Endodermal cell (in vitro differentiated cells): ENCODE data around the gene RABGEF1. TPM values are rescaled to one million over a fixed set of nuclear protein-coding genes. Genes with fewer than 3 reads are reported as not detected.
"Not testable (repeated sequence)": the region's sequence is repeated elsewhere in the genome, so short reads cannot be mapped to it uniquely, and the experiment has no call there.

ENCODE experiments used
- DNase-seq: peaks from one replicate; pipeline ENCODE4 v3.0.0-alpha.2; 2017
- H3K27ac ChIP-seq: 2 replicates; pipeline ENCODE4 v1.5.1; 2013; ENCODE audit warnings: mild to moderate bottlenecking, low read depth, low read length, moderate library complexity
- H3K27me3 ChIP-seq: 2 replicates; pipeline ENCODE4 v1.6.1; 2013; ENCODE audit warnings: mild to moderate bottlenecking, low read length, moderate library complexity; ENCODE audit not compliant: insufficient read depth, control insufficient read depth, poor library complexity, severe bottlenecking
- H3K36me3 ChIP-seq: 2 replicates; pipeline ENCODE4 v1.7.0; 2013; ENCODE audit warnings: mild to moderate bottlenecking, low read length, moderate library complexity; ENCODE audit not compliant: control insufficient read depth, insufficient read depth
- H3K4me1 ChIP-seq: one replicate; pipeline ENCODE4 v1.7.0; 2013; ENCODE audit warnings: low read length; ENCODE audit not compliant: control insufficient read depth, insufficient read depth
- H3K4me3 ChIP-seq: 2 replicates; pipeline ENCODE4 v1.5.1; 2013; ENCODE audit warnings: mild to moderate bottlenecking, low read length, moderate library complexity
- H3K9ac ChIP-seq: 2 replicates; pipeline ENCODE4 v1.6.1; 2013; ENCODE audit warnings: mild to moderate bottlenecking, low read length, moderate library complexity; ENCODE audit not compliant: poor library complexity, severe bottlenecking; ENCODE audit errors: extremely low read depth
- H3K9me3 ChIP-seq: 2 replicates; pipeline ENCODE4 v1.6.1; 2013; ENCODE audit warnings: mild to moderate bottlenecking, low read length, moderate library complexity; ENCODE audit not compliant: control insufficient read depth
- H3K27ac Mint-ChIP-seq: 2 replicates; pipeline ENCODE4 v1.8.0; 2020; ENCODE audit warnings: mixed read lengths
- H3K27me3 Mint-ChIP-seq: 2 replicates; pipeline ENCODE4 v1.8.0; 2021; ENCODE audit warnings: mild to moderate bottlenecking, mixed read lengths; ENCODE audit not compliant: insufficient read depth
- H3K36me3 Mint-ChIP-seq: 2 replicates; pipeline ENCODE4 v1.8.0; 2020; ENCODE audit warnings: low read depth, mixed read lengths
- H3K4me1 Mint-ChIP-seq: 2 replicates; pipeline ENCODE4 v1.8.0; 2020; ENCODE audit warnings: mixed read lengths
- H3K4me3 Mint-ChIP-seq: 2 replicates; pipeline ENCODE4 v1.8.0; 2020; ENCODE audit warnings: mild to moderate bottlenecking, moderate library complexity, mixed read lengths
- H3K9me3 Mint-ChIP-seq: 2 replicates; pipeline ENCODE4 v1.8.0; 2020; ENCODE audit warnings: mild to moderate bottlenecking, mixed read lengths
- WGBS, 2 experiments: methylation state at CpG; one replicate each; pipeline versions ENCODE4 v1.1.5 to v1.1.7; 2013; ENCODE audit warnings: missing lambda C conversion rate in 2 of 2, mixed read lengths in 1 of 2; ENCODE audit not compliant: insufficient coverage in 1 of 2, insufficient read length in 1 of 2; 5-methylcytosine and 5-hydroxymethylcytosine counted together
- total RNA-seq, 2 donors: library from RNA; stranded (reverse); fragmentation: NEBNext Ultra II Directional in 1 of 2; extraction: Animal tissue kit (Norgen Biotek cat#: 25700) in 1 of 2; gene quantifications; 2 replicates in 1 of 2; 3 replicates in 1 of 2; pipeline ENCODE4 v1.2.1, GENCODE V29; 2021
- TF ChIP-seq, protein P1 (sequence below): fragments of 200-600 bp; sonication (generic); conservative IDR thresholded peaks from 2 replicates; pipeline ENCODE4 v1.5.0; 2021; ENCODE audit warnings: antibody characterized with exemption, mild to moderate bottlenecking

Gene RABGEF1
- total RNA-seq, 2 donors from 2014 or later: 22.7 to 26.7 TPM

DNA sequence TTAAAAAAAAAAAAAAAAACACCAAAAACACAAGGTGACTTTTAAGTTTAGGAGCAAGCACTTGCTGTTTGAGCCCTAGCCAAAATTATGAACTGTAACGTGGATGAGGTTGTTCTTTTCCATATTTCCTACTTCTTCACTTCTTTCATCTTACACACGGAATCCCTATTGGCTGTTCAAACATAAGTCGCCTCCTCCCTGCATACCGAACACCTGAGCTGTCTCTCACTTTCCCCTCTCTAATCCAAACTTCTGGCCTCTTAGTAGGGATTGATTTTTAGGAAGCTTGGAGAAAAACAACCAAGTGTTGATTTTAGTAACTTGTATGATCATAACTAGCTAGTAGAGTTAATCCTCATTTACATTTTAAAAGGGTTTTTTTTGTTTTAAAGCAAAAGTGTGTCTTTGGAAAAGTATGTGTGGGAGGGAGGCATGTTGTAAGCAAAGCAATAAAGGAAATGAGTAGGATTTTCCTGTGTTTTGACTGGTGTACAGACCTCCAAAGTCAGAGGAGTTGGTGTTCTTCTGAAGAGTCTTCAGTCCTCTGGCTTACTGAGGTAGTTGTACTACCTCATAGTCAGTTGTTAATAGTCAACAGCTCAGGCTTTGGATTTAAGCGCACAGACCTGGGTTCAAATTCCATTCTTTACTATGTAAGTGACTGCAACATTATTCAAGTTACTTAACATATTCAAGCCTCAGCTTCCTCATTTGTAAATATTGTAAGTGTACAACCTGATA, 39.3 kb downstream of the RABGEF1 start:
- DNase-seq: no peak
- peak overlapping the region; percentile 10 for H3K27ac Mint-ChIP-seq
- Histone ChIP-seq H3K9me3 (no peaks in the 10 kb centered on the region), H3K4me1 (peaks cover 26% of the 10 kb centered on the region), H3K4me3 (peak overlapping the region; percentile 6), H3K27ac (no peak overlapping the region), H3K36me3 (peaks cover 68% of the 10 kb centered on the region), H3K27me3 (no peaks in the 10 kb centered on the region), H3K9ac (no peak overlapping the region)
- 85 to 100% methylated on average over 2 to 5 of the region's 5 CpGs for WGBS, 2 experiments
- H3K36me3 Mint-ChIP-seq: peaks cover 58% of the 10 kb centered on the region
- TF ChIP-seq, protein P1, sequence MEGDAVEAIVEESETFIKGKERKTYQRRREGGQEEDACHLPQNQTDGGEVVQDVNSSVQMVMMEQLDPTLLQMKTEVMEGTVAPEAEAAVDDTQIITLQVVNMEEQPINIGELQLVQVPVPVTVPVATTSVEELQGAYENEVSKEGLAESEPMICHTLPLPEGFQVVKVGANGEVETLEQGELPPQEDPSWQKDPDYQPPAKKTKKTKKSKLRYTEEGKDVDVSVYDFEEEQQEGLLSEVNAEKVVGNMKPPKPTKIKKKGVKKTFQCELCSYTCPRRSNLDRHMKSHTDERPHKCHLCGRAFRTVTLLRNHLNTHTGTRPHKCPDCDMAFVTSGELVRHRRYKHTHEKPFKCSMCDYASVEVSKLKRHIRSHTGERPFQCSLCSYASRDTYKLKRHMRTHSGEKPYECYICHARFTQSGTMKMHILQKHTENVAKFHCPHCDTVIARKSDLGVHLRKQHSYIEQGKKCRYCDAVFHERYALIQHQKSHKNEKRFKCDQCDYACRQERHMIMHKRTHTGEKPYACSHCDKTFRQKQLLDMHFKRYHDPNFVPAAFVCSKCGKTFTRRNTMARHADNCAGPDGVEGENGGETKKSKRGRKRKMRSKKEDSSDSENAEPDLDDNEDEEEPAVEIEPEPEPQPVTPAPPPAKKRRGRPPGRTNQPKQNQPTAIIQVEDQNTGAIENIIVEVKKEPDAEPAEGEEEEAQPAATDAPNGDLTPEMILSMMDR: no peak
- peaks cover 58% of the 10 kb centered on the region for H3K4me1 Mint-ChIP-seq
- no peaks in the 10 kb centered on the region for H3K27me3 Mint-ChIP-seq
- H3K4me3 Mint-ChIP-seq: no peak overlapping the region
- H3K9me3 Mint-ChIP-seq: no peaks in the 10 kb centered on the region

DNA sequence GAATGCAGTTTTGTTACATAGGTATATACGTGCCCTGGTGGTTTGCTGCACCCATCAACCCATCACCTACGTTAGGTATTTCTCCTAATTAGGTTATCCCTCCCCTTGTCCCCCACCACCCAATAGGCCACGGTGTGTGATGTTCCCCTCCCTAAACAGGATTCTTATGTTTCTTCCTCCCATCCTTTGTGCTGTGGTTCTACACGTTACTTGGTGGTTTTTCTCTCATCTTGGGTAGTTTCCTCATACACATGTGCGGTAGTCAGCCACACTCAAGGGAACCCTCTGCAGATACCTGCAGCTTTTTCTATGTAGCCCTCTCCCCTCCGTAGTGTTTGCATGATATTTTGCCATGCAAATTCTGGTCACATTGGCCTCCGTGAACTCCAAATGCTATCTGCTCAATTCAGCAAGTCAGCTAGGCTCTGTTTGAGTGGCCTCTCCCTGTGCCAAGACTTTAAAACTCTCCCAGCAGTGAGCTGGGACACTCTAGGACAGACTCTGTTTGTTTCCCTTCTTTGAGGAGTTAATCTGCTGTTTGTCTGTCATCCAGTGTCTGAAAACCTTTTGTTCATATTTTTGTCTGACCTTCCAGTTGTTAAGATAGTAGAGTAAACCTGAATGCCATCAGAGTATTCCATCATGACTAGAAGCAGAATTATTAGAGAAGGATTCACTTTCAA, 41.0 kb downstream of the RABGEF1 start:
- 87 to 89% methylated on average over 6 to 7 of the region's 7 CpGs for WGBS, 2 experiments
- H3K36me3 Mint-ChIP-seq: peaks cover 60% of the 10 kb centered on the region
- H3K27ac Mint-ChIP-seq: peak overlapping the region; percentile 56
- TF ChIP-seq, protein P1: no peak
- H3K4me3 Mint-ChIP-seq: peak overlapping the region; percentile 5
- peaks cover 50% of the 10 kb centered on the region for H3K4me1 Mint-ChIP-seq
- no peaks in the 10 kb centered on the region for H3K27me3 ChIP-seq
- H3K4me3 ChIP-seq: no peak overlapping the region
- DNase-seq: no peak
- no peaks in the 10 kb centered on the region for H3K9me3 Mint-ChIP-seq
- H3K27ac ChIP-seq: no peak overlapping the region
- no peak overlapping the region for H3K9ac ChIP-seq
- peaks cover 22% of the 10 kb centered on the region for H3K4me1 ChIP-seq
- no peaks in the 10 kb centered on the region for H3K27me3 Mint-ChIP-seq
- H3K9me3 ChIP-seq: no peaks in the 10 kb centered on the region
- peaks cover 71% of the 10 kb centered on the region for H3K36me3 ChIP-seq

DNA sequence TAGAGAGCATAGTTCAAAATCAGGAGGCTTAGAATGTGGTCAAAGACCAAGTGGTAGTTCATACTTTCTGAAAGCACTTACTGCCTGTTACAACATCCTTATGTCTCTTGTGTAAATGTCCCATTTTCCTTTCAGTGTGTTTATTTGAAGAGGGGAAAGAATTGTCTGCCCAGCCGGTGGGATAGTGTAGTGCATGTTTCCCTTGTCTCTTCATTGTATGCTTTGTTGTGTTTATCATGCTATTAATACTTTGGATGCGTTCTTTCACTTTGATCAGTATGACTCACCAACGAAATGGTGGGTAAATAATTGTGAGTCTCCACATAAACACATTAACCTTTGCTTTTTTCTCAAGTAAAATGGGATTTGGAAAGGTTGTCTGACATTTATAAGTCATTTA, 42.3 kb downstream of the RABGEF1 start:
- not testable (repeated sequence) for H3K9me3 Mint-ChIP-seq, DNase-seq, H3K27me3 Mint-ChIP-seq, H3K4me3 Mint-ChIP-seq, H3K9me3 ChIP-seq, H3K9ac ChIP-seq, H3K27me3 ChIP-seq, H3K27ac ChIP-seq, H3K4me3 ChIP-seq
- WGBS, 2 experiments: 83% methylated on average over 3 of the region's 3 CpGs; no CpG with 5 or more reads in 1 of the 2 experiments
- Histone ChIP-seq H3K4me1 (peaks cover 18% of the 10 kb centered on the region), H3K36me3 (peaks cover 77% of the 10 kb centered on the region)
- peaks cover 65% of the 10 kb centered on the region for H3K36me3 Mint-ChIP-seq
- H3K4me1 Mint-ChIP-seq: peaks cover 37% of the 10 kb centered on the region
- peak overlapping the region; percentile 64 for H3K27ac Mint-ChIP-seq

DNA sequence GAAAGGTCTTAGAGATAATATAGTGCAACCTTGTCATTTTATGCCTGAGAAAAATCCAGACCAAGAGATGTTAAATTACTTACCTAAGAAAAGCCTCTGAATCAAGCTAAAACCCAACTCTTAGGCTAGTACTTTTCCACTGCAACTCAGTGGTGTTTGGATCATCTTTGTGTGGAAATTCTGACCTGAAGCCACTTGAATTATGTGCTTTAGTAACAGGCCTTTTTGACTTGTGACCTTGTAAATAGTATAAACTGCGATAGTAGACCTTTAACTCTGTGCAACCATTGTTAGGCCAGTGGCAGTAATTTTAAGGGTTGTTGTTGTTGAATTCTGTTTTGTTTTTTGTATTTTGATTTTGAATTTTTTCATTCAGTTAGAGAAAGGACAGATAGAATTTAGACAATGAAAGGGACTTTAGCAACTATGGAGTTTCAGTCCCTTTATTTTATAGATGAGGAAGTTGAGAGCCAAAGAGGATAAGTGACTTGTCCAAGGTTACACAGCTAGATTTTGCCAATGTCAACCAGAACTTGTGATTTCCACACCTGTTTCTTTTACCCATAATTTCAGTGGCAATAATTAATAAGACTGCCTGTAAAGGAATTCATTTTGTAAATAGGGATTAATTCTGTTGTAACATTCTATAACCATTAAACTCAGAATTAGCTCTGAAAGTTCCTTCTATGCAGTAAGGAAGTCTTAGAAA, 43.5 kb downstream of the RABGEF1 start:
- not testable (repeated sequence) for H3K27me3 ChIP-seq, H3K9me3 Mint-ChIP-seq, H3K27ac Mint-ChIP-seq, H3K4me3 ChIP-seq, H3K9ac ChIP-seq, H3K27me3 Mint-ChIP-seq, H3K4me3 Mint-ChIP-seq, H3K27ac ChIP-seq, DNase-seq, H3K9me3 ChIP-seq
- 93 to 100% methylated on average over 1 of the region's 1 CpG for WGBS, 2 experiments
- Histone ChIP-seq H3K4me1 (peaks cover 11% of the 10 kb centered on the region), H3K36me3 (peaks cover 82% of the 10 kb centered on the region)
- Mint-ChIP-seq H3K36me3 (peaks cover 67% of the 10 kb centered on the region), H3K4me1 (peaks cover 30% of the 10 kb centered on the region)
